ENCODE measurements around the gene NHLRC3. TPM values are rescaled to one million over a fixed set of nuclear protein-coding genes. Genes with fewer than 3 reads are reported as not detected.

NHLRC3 gene
- total RNA-seq, 1 experiment from 2014 or later: 12.3 TPM

DNA sequence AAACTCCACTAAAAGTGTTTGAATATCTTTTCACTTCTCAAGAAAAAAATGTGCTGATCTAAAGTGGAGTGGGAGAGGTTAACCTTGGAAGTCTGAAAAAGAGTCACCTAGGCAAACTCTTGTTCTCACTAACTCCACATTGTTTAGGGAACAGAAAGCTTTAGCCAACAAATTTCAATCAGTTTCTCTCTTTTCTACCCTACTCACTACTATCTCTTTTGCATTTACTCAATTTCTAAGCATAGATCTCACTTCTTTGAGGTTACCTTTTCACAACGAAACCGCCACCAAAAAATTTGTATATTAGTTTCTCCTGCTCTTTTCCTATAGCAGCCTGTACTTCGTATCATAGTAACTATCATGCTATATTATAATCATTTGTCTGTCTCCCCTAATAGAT is 6.3 kb downstream of the NHLRC3 start:
- H3K36me3 ChIP-seq (ENCODE audit: insufficient read depth, low read length, poor library complexity, severe bottlenecking): no peaks in the 10 kb centered on the region
- TF ChIP-seq, protein P1, sequence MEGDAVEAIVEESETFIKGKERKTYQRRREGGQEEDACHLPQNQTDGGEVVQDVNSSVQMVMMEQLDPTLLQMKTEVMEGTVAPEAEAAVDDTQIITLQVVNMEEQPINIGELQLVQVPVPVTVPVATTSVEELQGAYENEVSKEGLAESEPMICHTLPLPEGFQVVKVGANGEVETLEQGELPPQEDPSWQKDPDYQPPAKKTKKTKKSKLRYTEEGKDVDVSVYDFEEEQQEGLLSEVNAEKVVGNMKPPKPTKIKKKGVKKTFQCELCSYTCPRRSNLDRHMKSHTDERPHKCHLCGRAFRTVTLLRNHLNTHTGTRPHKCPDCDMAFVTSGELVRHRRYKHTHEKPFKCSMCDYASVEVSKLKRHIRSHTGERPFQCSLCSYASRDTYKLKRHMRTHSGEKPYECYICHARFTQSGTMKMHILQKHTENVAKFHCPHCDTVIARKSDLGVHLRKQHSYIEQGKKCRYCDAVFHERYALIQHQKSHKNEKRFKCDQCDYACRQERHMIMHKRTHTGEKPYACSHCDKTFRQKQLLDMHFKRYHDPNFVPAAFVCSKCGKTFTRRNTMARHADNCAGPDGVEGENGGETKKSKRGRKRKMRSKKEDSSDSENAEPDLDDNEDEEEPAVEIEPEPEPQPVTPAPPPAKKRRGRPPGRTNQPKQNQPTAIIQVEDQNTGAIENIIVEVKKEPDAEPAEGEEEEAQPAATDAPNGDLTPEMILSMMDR (conservative IDR thresholded peaks at IDR 0.05; ENCODE audit: low read depth, low read length): no peak
- no peak for TF ChIP-seq EZH2 (IDR thresholded peaks at IDR 0.05; ENCODE audit: borderline replicate concordance, low read depth, low read length, poor library complexity, severe bottlenecking)
- POLR2A ChIA-PET (ENCODE audit: low non-redundant PET): no interaction called here
- H3K9me3 ChIP-seq (ENCODE audit: low read depth, low read length, poor library complexity, severe bottlenecking): no peaks in the 10 kb centered on the region
- peaks cover 39% of the 10 kb centered on the region for H3K4me1 ChIP-seq (ENCODE audit: insufficient read depth, low read length, poor library complexity, severe bottlenecking)
- CTCF ChIA-PET: no interaction called here
- no peaks in the 10 kb centered on the region for H3K27me3 ChIP-seq (replicated peaks; ENCODE audit: insufficient read depth, low read depth, low read length, poor library complexity)
- H3K4me3 ChIP-seq (ENCODE audit: low read depth, low read length, poor library complexity, severe bottlenecking): no peak overlapping the region
- intact Hi-C loops (cut with micrococcal nuclease; ENCODE audit: unreplicated experiment): no loop called here
- DNase-seq (ENCODE audit: low spot score): no peak
- no peak overlapping the region for H3K27ac ChIP-seq (ENCODE audit: low read depth, low read length, poor library complexity, severe bottlenecking)
- BruUV-seq (replicated peaks): no TSS peak

DNA sequence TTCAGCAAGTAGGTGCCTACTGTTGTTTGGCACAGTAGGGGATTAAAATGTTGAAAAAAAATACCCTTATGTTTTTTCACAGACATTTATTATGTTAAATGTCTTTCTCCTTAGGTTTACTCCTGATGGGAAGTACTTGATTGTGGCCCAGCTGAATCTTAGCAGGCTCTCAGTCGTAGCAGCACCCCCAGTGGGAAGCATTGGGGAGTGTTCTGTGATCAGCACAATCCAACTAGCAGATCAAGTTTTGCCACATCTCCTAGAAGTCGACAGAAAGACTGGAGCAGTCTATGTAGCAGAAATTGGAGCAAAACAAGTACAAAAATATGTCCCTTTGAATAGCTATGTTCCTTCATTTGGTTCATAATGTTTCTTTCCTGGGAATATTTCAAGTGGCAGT is 9.3 kb downstream of the NHLRC3 start:
- no peaks in the 10 kb centered on the region for H3K36me3 ChIP-seq (ENCODE audit: insufficient read depth, low read length, poor library complexity, severe bottlenecking)
- H3K27ac ChIP-seq (ENCODE audit: low read depth, low read length, poor library complexity, severe bottlenecking): no peak overlapping the region
- CTCF ChIA-PET: interaction anchor here (1.4 kb wide), 1 partner anchor 569 kb away, joined by 5 read pairs; no protein-coding TSS in a partner anchor
- TF ChIP-seq, protein P1 (conservative IDR thresholded peaks at IDR 0.05; ENCODE audit: low read depth, low read length): peak; percentile 51; the same call in 1 of the 2 replicates
- TF ChIP-seq EZH2 (IDR thresholded peaks at IDR 0.05; ENCODE audit: borderline replicate concordance, low read depth, low read length, poor library complexity, severe bottlenecking): no peak
- POLR2A ChIA-PET (ENCODE audit: low non-redundant PET): no interaction called here
- peak; percentile 55 for DNase-seq (ENCODE audit: low spot score)
- H3K9me3 ChIP-seq (ENCODE audit: low read depth, low read length, poor library complexity, severe bottlenecking): no peaks in the 10 kb centered on the region
- no TSS peak for BruUV-seq (replicated peaks)
- no peak overlapping the region for H3K4me3 ChIP-seq (ENCODE audit: low read depth, low read length, poor library complexity, severe bottlenecking)
- H3K4me1 ChIP-seq (ENCODE audit: insufficient read depth, low read length, poor library complexity, severe bottlenecking): peaks cover 33% of the 10 kb centered on the region
- H3K27me3 ChIP-seq (replicated peaks; ENCODE audit: insufficient read depth, low read depth, low read length, poor library complexity): no peaks in the 10 kb centered on the region
- intact Hi-C loops (cut with micrococcal nuclease; ENCODE audit: unreplicated experiment): no loop called here

DNA sequence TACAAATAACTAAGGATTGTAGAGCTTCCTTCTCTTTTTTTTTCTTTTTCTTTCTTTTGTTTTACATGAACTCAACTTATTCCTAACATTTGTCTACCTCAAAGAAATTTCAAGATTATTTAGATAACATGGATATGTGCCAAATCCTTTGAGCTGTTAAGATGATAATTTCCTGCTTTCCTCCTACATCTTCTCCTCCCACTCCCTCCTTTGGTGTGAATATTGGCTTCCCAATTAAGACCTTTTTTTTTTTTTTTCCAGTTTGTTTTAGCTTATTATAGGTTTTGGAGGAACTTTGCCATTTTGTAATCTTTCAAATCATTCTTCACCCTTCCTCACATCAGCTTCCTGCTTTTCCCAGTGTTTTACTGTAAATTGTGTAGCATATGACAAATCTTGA is 10.6 kb downstream of the NHLRC3 start:
- no peak for TF ChIP-seq EZH2 (IDR thresholded peaks at IDR 0.05; ENCODE audit: borderline replicate concordance, low read depth, low read length, poor library complexity, severe bottlenecking)
- TF ChIP-seq, protein P1 (conservative IDR thresholded peaks at IDR 0.05; ENCODE audit: low read depth, low read length): no peak
- intact Hi-C loops (cut with micrococcal nuclease; ENCODE audit: unreplicated experiment): no loop called here
- BruUV-seq (replicated peaks): no TSS peak
- H3K4me3 ChIP-seq (ENCODE audit: low read depth, low read length, poor library complexity, severe bottlenecking): no peak overlapping the region
- peaks cover 33% of the 10 kb centered on the region for H3K4me1 ChIP-seq (ENCODE audit: insufficient read depth, low read length, poor library complexity, severe bottlenecking)
- no peaks in the 10 kb centered on the region for H3K9me3 ChIP-seq (ENCODE audit: low read depth, low read length, poor library complexity, severe bottlenecking)
- POLR2A ChIA-PET (ENCODE audit: low non-redundant PET): interaction anchor here (0.7 kb wide), 2 partner anchors 566 to 658 kb away, joined by 4 to 5 read pairs; no protein-coding TSS in a partner anchor
- H3K36me3 ChIP-seq (ENCODE audit: insufficient read depth, low read length, poor library complexity, severe bottlenecking): no peaks in the 10 kb centered on the region
- H3K27me3 ChIP-seq (replicated peaks; ENCODE audit: insufficient read depth, low read depth, low read length, poor library complexity): no peaks in the 10 kb centered on the region
- CTCF ChIA-PET: interaction anchor here (0.6 to 1.4 kb wide), 3 partner anchors 560 to 593 kb away, joined by 4 to 5 read pairs (median 5); no protein-coding TSS in a partner anchor
- H3K27ac ChIP-seq (ENCODE audit: low read depth, low read length, poor library complexity, severe bottlenecking): peak overlapping the region; percentile 57
- peak; percentile 65 for DNase-seq (ENCODE audit: low spot score)

Data from A673 (cell line).